IPS DF 6.9 (cell line): Measurements from ENCODE around the gene SHMT2.

Experiments
- DNase-seq: peaks from one replicate; pipeline ENCODE4 v3.0.0-alpha.2; 2013; ENCODE audit warnings: low read depth, low spot score
- H3K27ac ChIP-seq: one replicate; pipeline ENCODE4 v1.5.1; 2013; ENCODE audit warnings: low read length, control low read depth
- H3K27me3 ChIP-seq: 2 replicates; pipeline ENCODE4 v1.6.1; 2013; ENCODE audit warnings: mild to moderate bottlenecking, low read length; ENCODE audit not compliant: control insufficient read depth, insufficient read depth
- H3K36me3 ChIP-seq: 2 replicates; pipeline ENCODE4 v1.6.1; 2013; ENCODE audit warnings: low read length; ENCODE audit not compliant: control insufficient read depth, insufficient read depth
- H3K4me1 ChIP-seq: 2 replicates; pipeline ENCODE4 v1.6.1; 2013; ENCODE audit warnings: low read length; ENCODE audit not compliant: control insufficient read depth, insufficient read depth
- H3K4me3 ChIP-seq: 2 replicates; pipeline ENCODE4 v1.5.1; 2013; ENCODE audit warnings: mild to moderate bottlenecking, low read length
- H3K9me3 ChIP-seq: 2 replicates; pipeline ENCODE4 v1.6.1; 2013; ENCODE audit warnings: low read length, inconsistent platforms; ENCODE audit not compliant: control insufficient read depth, insufficient read depth
- WGBS: extraction: QIAGEN DNeasy Blood & Tissue Kit; methylation state at CpG from one replicate; pipeline ENCODE4 v1.1.7; 2013; ENCODE audit warnings: mixed read lengths, missing lambda C conversion rate; ENCODE audit not compliant: insufficient read length, insufficient coverage; 5-methylcytosine and 5-hydroxymethylcytosine counted together

The SHMT2 gene

DNA sequence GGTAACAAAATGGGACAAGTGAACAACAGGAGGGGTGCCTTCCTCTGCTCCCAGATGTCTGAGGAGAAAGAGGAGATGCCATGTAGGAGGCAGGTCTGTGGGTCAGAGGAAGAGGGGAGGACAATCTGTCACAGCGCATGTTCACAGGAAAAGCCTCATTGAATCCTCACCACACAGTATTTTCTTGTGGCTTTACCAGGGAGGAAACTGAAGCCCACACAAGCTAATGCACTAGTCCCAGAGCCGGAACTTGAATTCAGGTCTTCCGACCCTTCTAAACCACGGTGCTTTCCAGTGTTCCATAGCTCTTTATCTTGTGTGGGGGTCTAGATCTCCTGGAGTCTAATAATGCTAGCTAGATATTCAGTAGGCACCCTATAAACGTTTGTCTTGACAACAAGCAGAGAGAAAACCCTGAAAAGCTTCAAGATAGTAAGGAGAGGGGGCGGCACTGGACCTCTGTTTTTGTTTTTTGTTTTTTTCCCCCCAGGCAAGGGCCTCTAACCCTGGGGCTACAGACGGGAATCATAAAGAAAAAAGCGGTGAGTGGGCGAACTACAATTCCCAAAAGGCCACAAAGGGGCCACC lies 371 bp upstream of the SHMT2 start:
- no CpG with 5 or more reads among the region's 9 CpGs for whole genome bisulfite sequencing
- Histone ChIP-seq H3K36me3 (peaks cover 31% of the 10 kb centered on the region), H3K4me1 (peaks cover 9% of the 10 kb centered on the region), H3K9me3 (no peaks in the 10 kb centered on the region), H3K4me3 (no peak overlapping the region; the same call in 1 of the 2 replicates), H3K27ac (no peak overlapping the region), H3K27me3 (peaks cover 26% of the 10 kb centered on the region)
- DNase-seq: no peak

- H3K27me3 ChIP-seq: peaks cover 14% of the 10 kb centered on the region
- H3K4me3 ChIP-seq: peak overlapping the region; percentile 77; the same call in 1 of the 2 replicates
- no peaks in the 10 kb centered on the region for H3K9me3 ChIP-seq
- no CpG with 5 or more reads among the region's 10 CpGs for WGBS
- H3K36me3 ChIP-seq: peaks cover 31% of the 10 kb centered on the region
- DNase-seq: no peak
- H3K27ac ChIP-seq: no peak overlapping the region
- H3K4me1 ChIP-seq: peaks cover 12% of the 10 kb centered on the region
Measured at GRCh38 chr12:57230381-57231155, 1.1 kb downstream of the SHMT2 start.

- Histone ChIP-seq H3K27me3 (peaks cover 13% of the 10 kb centered on the region), H3K27ac (no peak overlapping the region), H3K36me3 (peaks cover 31% of the 10 kb centered on the region), H3K4me3 (no peak overlapping the region), H3K9me3 (no peaks in the 10 kb centered on the region), H3K4me1 (peaks cover 9% of the 10 kb centered on the region)
- DNase-seq: no peak
- WGBS: no CpG with 5 or more reads among the region's 13 CpGs
Measured at GRCh38 chr12:57231276-57232021, 1.9 kb downstream of the SHMT2 start.

GRCh38 chr12:57232156-57232756 lies 2.7 kb downstream of the SHMT2 start:
- peaks cover 19% of the 10 kb centered on the region for H3K27me3 ChIP-seq
- WGBS: no CpG with 5 or more reads among the region's 19 CpGs
- no peaks in the 10 kb centered on the region for H3K9me3 ChIP-seq
- no peak overlapping the region for H3K4me3 ChIP-seq
- peaks cover 31% of the 10 kb centered on the region for H3K36me3 ChIP-seq
- H3K27ac ChIP-seq: no peak overlapping the region
- H3K4me1 ChIP-seq: peaks cover 6% of the 10 kb centered on the region
- no peak for DNase-seq

- no peaks in the 10 kb centered on the region for H3K9me3 ChIP-seq
- no peak overlapping the region for H3K4me3 ChIP-seq
- peaks cover 10% of the 10 kb centered on the region for H3K4me1 ChIP-seq
- peaks cover 31% of the 10 kb centered on the region for H3K36me3 ChIP-seq
- no peak overlapping the region for H3K27ac ChIP-seq
- no CpG with 5 or more reads among the region's 15 CpGs for WGBS
- peaks cover 24% of the 10 kb centered on the region for H3K27me3 ChIP-seq
- DNase-seq: no peak
Measured at GRCh38 chr12:57233357-57234232, 4.1 kb downstream of the SHMT2 start.

DNA sequence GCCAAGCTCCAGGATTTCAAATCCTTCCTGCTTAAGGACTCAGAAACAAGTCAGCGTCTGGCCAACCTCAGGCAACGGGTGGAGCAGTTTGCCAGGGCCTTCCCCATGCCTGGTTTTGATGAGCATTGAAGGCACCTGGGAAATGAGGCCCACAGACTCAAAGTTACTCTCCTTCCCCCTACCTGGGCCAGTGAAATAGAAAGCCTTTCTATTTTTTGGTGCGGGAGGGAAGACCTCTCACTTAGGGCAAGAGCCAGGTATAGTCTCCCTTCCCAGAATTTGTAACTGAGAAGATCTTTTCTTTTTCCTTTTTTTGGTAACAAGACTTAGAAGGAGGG lies 4.7 kb downstream of the SHMT2 start:
- Histone ChIP-seq H3K4me3 (no peak overlapping the region), H3K36me3 (peaks cover 31% of the 10 kb centered on the region), H3K9me3 (no peaks in the 10 kb centered on the region), H3K27me3 (peaks cover 25% of the 10 kb centered on the region), H3K4me1 (peaks cover 10% of the 10 kb centered on the region), H3K27ac (no peak overlapping the region)
- WGBS: no CpG with 5 or more reads among the region's 3 CpGs
- DNase-seq: no peak

- Histone ChIP-seq H3K27ac (no peak overlapping the region), H3K9me3 (no peaks in the 10 kb centered on the region), H3K4me3 (no peak overlapping the region), H3K36me3 (peaks cover 31% of the 10 kb centered on the region), H3K4me1 (peaks cover 10% of the 10 kb centered on the region), H3K27me3 (peaks cover 29% of the 10 kb centered on the region)
- no peak for DNase-seq
- no CpG with 5 or more reads among the region's 10 CpGs for WGBS
Measured at GRCh38 chr12:57234571-57235016, 5.1 kb downstream of the SHMT2 start.

GRCh38 chr12:57235017-57235727 lies 5.7 kb downstream of the SHMT2 start:
- no CpG with 5 or more reads among the region's 26 CpGs for WGBS
- DNase-seq: no peak
- peaks cover 10% of the 10 kb centered on the region for H3K4me1 ChIP-seq
- no peak overlapping the region for H3K4me3 ChIP-seq
- peaks cover 34% of the 10 kb centered on the region for H3K27me3 ChIP-seq
- H3K9me3 ChIP-seq: no peaks in the 10 kb centered on the region
- peaks cover 31% of the 10 kb centered on the region for H3K36me3 ChIP-seq
- H3K27ac ChIP-seq: no peak overlapping the region

- peaks cover 31% of the 10 kb centered on the region for H3K36me3 ChIP-seq
- no peak overlapping the region for H3K27ac ChIP-seq
- no peak overlapping the region for H3K4me3 ChIP-seq
- no CpG with 5 or more reads among the region's 8 CpGs for WGBS
- H3K9me3 ChIP-seq: no peaks in the 10 kb centered on the region
- no peak for DNase-seq
- peaks cover 12% of the 10 kb centered on the region for H3K4me1 ChIP-seq
- H3K27me3 ChIP-seq: peaks cover 40% of the 10 kb centered on the region
Measured at GRCh38 chr12:57235728-57236131, 6.2 kb downstream of the SHMT2 start.
